Stimulated activated CD8-positive, alpha-beta memory T cell treated with anti-CD3 and anti-CD28 coated beads, Interleukin-4, amount 100 ng/mL, for 48 hours (primary cell): ENCODE measurements around the gene KHSRP.

Source experiments
- DNase-seq: peaks from one replicate; pipeline ENCODE4 v3.0.0-alpha.2; 2020

KHSRP gene, protein sequence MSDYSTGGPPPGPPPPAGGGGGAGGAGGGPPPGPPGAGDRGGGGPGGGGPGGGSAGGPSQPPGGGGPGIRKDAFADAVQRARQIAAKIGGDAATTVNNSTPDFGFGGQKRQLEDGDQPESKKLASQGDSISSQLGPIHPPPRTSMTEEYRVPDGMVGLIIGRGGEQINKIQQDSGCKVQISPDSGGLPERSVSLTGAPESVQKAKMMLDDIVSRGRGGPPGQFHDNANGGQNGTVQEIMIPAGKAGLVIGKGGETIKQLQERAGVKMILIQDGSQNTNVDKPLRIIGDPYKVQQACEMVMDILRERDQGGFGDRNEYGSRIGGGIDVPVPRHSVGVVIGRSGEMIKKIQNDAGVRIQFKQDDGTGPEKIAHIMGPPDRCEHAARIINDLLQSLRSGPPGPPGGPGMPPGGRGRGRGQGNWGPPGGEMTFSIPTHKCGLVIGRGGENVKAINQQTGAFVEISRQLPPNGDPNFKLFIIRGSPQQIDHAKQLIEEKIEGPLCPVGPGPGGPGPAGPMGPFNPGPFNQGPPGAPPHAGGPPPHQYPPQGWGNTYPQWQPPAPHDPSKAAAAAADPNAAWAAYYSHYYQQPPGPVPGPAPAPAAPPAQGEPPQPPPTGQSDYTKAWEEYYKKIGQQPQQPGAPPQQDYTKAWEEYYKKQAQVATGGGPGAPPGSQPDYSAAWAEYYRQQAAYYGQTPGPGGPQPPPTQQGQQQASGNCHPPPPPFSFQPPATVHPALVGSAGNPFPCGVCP

DNA sequence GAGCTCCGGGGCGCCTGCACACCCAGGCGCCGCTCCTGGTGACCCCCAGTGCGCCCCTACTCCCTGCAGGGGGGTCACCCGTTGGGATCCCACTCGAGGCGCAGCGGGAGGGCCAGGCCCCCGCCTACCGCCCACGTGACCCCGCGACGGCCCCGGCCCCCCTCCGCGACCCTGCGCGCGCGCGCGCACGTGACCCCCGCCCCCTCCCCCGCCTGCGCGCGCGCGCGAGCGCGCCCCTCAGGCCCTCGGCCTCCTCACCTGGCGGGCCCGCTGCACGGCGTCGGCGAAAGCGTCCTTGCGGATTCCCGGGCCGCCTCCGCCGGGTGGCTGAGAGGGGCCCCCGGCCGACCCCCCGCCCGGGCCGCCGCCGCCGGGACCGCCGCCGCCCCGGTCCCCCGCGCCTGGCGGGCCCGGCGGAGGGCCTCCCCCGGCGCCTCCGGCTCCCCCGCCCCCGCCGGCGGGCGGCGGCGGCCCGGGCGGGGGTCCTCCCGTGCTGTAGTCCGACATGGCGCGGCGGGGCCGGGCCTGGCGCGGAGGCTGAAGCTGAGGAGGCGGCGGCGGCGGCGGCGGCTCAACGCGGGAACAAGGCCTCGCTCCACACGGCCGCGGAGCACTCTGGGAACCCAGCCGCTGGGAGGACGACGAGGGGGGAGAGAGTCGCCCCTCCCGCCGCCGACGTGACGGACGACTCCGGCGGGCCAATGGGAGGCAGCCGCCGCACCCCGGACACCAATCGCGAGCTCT is at the start of gene KHSRP:
KHSRP (minus strand) TSS at position 617 of the 744 bp plus-strand sequence; CDS start at position 507, 110 bp downstream.
- peak; percentile 49 for DNase-seq

DNA sequence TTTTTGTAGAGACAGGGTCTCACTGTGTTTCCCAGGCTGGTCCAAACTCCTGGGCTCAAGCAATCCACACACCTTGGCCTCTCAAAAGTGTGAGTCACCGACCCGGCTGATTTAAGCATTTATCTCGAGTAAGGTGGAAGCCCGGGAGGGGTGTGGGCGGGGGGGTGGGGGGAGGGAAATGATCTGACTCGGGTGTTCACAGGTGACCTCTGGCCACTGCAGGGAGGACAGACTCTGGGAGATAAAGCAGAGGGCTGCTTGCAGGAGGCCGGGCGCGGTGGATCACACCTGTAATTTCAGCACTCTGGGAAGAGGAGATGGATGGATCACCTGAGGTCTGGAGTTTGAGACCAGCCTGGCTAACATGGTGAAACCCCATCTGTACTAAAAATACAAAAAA is 49.0 kb upstream of the KHSRP start:
- DNase-seq, result no peak

DNA sequence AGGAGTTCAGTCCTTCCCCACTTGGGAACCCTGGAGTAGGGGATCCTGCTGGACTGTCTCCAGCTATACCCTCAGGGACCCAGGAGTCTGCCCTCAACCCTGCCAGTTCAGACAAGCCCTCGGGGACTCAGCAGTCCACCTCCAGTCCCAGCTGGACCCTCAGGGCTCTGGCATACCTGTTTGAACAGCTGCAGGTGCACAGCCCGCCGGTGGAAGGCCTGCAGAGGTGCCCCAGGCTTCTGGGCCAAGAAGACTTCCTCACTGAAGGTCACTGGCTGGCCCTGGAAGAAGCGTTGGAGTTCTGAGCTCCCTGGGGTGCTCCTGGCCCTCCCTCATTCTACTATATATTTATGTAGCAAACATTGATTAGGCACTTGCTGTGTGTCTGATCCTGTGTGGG is 48.1 kb upstream of the KHSRP start:
- DNase-seq, result no peak

DNA sequence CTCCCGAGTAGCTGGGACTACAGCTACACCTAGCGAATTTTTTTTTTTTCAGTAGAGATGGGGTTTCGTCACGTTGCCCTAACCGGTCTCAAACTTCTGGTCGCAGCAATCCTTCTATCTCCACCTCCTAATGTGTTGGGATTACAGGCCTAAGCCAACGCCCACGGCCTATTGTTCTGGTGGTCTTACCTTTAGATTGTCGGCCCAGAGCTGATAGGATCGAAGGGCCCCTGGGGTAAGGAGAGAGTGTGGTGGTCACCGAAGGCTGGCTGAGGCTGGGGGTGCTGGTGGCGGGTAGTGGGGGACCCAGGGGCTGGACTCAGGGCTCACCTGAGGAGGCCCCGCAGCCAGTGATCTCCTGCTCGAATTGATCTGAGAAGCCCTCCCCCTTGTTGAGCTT is 46.5 kb upstream of the KHSRP start:
- DNase-seq, result no peak

DNA sequence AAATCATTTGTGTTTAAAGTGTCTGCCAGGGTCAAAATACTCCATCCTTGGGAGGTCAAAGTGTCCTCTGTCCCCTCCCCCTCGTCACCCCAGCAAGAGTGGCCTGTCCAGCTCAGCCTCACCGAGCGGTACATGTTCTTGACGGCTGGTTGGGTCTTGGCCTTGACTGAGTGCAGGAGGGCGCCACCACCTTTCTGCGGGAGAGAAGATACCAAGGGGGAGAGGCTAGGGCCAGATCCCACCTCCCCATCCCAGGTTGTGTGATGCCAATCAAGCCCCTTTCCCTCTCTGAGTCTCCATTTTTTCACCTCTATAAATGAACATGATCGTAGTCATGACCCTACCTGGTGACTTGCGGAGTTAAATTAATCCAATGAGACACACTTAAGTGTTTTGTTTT is 45.6 kb upstream of the KHSRP start:
- DNase-seq, result no peak

DNA sequence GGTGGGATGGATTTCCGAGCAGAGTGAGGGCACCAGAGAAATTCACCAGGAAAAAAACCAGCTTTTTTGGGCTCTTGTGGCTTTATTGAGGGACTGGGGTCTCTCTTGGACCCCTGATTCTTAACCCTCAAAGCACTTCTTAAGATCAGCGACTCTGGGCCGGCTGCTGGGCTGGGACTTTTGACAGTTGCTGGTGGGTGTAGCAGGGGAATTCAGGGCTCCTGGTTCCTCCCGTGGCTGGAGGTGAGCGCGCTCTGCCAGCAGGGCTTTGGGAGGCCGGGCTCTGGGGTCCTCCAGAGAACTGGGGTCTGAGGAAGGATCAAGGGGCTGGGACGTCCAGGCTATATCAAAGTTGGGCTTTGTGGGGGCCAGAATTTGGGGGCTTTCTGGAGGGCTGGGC is 42.8 kb upstream of the KHSRP start:
- no peak for DNase-seq

DNA sequence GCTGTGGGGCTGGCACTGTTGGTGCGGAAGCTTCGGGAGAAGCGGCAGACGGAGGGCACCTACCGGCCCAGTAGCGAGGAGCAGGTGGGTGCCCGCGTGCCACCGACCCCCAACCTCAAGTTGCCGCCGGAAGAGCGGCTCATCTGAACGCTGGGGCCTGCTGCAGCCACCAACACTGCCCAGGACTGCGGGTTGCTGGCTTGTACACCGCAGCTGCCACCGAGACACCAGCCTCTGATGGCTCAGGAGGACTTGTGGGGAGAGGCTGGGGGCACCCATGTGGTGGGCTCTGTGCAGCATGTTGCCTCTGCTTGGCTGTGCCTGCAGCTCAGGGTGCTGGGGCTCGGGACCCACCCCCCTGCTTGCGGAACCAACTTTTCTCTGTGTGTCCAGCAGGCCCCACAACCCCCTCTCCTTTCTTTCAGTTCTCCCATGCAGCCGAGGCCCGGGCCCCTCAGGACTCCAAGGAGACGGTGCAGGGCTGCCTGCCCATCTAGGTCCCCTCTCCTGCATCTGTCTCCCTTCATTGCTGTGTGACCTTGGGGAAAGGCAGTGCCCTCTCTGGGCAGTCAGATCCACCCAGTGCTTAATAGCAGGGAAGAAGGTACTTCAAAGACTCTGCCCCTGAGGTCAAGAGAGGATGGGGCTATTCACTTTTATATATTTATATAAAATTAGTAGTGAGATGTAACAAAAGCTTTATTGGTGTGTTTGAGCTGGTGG is 42.1 kb upstream of the KHSRP start:
- DNase-seq, result no peak

DNA sequence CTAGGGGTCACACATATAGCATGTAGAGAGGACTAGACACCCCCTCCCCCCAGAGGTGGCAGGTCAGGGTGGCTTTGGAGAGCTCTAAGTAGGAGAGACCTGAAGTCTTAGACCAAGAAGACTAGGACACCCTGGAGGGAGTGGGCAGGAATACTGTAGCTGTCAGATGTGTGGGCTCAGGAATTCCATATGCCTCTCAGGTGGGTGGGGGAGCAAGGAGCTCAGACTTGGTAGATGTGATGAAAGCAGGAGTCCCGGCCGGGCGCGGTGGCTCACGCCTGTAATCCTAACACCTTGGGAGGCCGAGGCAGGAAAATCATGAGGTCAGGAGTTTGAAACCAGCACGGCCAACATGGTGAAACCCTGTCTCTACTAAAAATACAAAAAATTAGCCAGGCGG is 41.1 kb upstream of the KHSRP start:
- DNase-seq, result no peak

DNA sequence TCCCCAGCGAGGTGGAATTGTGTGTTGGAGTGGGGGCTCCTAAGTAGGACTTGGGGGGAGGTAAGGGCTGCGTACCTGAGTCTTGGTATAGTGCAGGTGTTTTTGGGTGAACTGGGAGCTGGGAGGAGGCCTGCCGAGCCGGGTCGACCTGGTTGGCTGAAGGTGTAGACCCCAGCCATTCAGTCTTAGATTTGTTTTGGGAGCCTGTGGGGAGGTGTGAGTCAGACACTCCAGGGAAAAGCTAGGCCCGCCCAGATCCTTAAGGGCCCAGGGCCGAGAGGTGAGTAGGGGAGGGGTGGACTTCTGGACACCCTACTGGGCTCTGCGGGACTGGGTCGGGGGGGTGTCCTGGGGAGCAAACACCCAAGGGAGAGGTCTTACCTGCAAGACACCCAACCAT is 40.4 kb upstream of the KHSRP start:
- no peak for DNase-seq

DNA sequence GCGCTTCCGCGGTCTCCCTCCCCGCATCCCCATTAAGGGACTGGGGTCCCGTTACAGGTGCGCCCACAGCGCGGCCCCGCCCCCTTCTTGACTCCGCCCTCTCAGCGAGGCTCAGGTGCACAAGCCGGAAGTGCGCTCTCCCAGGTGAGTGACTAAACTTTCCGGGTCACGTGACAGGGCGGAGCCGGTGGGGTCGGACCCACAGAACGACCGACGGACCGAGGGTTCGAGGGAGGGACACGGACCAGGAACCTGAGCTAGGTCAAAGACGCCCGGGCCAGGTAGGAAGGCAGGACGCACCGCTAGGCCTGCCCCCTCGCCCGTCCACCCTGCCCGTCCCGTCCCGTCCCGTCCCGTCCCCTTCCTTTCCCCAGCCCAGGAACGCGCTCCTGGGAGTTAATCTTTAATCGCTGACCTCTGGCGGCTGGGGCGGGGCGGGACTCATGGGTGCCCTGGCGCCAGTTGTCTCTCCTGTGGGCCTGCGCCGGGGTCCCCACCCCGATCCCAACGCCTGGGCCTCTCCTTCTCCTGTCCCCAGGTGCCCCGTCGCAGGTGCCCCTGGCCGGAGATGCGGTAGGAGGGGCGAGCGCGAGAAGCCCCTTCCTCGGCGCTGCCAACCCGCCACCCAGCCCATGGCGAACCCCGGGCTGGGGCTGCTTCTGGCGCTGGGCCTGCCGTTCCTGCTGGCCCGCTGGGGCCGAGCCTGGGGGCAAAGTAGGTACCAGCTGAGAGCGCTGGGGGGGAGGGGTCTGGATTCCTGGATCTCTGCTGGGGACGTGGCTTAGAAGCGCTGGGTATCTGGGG is 39.7 kb upstream of the KHSRP start, which contains the start of gene CRB3:
CRB3 (plus strand) TSS at position 202 of the 804 bp plus-strand sequence; CDS start at position 633, 431 bp downstream.
- peak; percentile 50 for DNase-seq

DNA sequence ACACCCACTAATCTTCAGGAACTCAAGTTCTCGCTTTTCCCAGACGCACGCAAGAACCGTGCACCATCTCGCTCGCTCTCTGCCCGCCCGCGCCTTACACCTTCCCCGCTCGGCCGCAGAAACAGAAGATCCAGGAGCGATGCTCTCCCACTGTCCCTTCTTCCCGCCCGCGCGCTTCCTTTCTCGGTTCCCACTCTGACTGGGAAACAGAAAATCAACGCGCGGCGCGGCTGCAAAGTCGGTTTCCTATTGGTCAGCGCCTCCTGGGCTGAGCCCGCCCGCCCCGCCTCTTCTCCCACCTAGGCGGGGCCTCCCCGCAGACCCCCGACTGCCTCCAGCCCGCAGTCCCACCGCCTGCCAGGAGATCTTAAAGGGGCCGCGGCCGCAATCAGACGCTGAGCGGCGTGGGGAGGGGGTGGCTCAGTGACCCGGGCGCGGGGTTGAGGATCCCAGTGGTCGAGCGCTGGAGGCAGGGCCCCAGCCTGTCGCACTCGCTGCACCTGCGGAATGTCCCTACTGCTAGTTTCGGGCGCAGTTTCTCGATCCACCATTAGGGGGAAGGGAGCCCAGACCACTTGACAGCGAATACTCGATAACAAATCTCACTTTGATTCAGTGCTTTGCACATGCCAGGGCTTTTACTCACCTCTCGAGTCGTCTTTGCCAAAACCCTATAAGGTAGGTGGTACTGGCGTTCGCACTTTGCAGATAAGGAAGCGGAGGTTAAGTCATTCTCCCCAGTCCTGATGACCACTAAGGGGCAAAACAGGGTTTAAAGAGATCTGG is 35.7 kb upstream of the KHSRP start:
- peak; percentile 98 for DNase-seq

DNA sequence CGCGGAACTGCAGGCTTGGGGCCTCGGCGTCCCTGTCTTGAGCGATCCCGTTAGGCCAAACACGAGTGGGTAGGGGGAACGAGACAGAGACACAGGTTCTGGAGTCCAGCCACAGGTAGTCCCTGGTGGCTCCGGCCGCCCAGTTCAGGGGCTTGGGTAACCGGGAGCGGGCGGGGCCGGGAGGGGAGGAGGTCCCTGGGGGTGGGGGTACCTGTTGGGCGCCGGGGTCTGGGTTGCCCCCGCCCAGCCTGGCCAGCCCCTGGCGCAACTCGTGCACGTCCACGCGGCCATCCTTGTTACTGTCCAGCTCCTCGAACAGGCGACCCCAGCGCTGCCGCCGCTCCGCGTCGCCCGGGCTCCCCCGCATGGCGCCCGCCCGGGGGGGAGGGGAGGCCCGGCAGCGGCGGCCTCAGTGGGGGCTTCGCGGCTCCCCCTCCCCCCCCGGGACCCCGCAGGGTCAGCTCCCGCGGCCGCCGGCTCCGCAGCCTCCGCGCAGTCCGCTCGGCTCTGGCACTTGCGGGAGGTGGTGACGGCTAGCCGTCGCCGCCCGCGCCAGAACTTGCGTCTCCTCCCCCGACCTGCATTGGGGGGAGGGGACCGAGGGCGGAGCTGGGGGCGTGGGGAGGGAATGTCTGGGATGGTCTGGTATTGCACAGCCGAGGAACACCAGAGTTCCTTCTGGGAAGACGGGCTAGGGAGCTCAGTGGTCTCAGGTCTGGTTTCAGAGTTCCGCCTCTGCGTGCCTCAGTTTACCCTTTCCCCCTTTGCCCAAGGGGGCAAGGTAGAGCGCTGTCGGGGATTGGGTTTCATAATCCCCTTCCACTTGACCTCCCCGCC is 34.9 kb upstream of the KHSRP start, which contains the start of gene SLC25A23:
SLC25A23 (minus strand) TSS at position 531 of the 837 bp plus-strand sequence; CDS start at position 367, 164 bp downstream.
- DNase-seq, result peak; percentile 76

DNA sequence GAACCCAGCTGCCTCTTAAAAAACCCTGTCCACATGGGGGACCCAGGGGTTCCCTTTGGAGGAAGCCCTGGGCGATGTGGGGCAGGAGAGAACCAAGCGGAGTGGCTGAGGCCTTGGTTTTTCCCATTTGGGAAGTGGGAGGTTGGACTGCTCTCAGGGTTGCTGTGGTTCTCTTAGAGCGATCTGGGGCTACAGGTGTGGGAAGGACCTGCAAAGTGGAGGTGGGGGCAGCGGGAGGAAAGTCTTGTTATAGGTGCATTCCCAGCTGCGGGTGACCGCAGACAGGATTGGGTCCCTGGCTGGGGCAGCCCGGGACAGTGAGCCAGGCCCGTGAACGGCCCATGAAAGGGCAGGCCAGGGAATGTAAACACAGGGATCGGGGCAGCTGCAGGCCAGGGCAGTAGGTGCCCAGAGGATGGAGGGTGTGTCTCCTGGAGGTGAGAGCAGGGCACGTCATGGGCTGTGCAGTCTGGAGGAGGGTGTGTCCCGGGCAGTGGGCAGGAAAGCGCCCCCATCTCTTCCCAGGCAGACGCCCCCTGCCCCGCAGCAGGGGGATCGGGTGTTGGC is 34.2 kb upstream of the KHSRP start:
- DNase-seq, result no peak

DNA sequence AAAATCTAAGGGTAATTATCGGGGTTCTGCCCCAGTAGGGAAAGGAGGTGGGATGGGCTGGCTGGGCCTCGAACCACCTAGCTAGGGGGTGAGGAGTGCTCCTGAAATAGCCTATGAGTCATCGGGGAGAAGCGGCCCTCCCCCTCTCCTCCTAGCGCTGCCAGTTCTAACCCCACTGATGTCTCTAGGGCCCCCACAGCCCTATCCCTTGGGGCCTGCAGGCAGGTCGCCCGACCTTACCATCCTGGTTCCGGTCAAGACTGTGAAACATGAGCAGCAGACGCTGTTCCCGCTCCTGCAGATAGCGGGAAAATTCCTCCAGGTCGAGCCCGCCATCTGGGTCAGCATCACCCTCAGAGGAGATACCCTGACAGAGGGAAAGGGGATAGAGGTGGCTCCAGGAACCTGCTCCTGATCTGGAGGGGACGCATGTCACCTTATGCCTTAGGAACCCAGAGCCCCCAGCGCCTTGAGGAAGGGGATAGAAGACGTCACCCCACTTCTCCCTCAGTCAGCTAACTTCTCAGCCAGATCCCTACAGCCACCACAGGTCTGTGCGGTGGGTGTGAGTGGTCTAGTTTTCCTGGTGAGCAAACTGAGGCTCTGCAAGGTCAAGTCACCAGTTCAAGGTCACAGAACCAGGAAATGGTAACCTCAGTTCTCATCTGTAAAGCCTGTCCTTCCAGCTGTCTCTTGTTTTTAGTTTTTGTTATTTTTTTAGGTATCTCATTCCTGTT is 33.5 kb upstream of the KHSRP start:
- no peak for DNase-seq

DNA sequence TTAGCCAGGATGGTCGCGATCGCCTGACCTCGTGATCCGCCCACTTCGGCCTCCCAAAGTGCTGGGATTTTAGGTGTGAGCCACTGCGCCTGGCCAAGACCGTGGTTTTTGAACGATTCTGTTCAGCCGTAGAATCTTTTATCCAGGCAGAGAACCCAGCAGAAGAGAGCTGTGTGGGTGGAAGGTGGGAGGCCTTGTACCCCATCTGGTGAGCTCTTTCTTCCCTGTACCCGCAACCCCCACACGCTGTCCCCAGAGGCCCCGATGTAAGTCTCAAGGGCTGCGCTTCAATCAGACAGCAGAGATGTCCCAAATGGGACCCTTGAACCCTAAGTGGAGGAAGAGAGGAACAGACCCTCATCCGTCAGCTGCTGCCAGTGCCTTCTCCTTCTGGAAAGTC is 31.3 kb upstream of the KHSRP start:
- no peak for DNase-seq

DNA sequence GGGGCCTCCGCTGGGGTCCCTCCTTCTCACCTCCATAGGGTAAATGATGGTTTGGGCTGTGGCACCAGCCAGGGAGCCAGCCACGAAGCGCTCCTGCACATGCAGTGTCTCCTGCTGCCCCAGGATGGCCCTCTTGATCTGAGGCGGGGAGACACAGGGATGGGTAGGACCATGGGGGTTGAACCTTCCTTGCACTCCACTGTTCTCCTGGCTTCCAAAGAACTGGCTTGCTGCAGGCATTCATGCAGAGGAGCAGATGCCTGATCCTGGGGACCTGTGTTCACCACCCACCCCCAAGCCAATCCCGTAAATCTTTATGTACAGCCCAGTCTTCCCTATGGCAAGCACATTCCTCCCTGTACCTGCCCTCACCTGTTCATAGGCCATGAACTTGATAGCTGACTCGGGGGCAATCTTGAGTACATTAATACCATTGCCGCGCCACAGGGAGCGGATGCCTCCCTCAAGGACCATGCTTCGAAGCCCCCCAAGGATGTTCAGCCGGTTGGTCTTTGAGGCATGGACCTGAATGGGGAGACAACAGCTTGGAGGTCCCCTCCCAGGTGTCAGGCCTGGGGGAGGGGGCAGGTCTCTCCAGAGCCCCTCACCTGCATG is 29.4 kb upstream of the KHSRP start:
- DNase-seq, result no peak

DNA sequence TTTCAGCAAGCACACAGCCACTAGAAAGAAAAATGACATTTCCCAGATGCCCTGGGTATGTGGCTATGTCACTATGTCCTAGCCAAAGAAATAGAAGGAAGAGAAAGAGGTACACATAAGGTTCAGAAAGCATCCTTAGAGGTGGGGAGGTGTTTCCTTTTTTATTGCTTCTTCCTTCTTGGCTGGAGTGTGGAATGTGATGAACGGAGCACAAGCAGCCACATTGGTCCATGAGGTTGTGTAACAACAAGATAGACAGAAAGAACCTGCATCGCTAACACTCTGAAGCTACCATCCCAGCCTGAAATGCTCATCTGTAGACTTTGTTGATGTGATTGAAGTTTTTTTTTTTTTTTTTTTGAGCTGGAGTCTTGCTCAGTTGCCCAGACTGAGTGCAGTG is 28.3 kb upstream of the KHSRP start:
- no peak for DNase-seq

DNA sequence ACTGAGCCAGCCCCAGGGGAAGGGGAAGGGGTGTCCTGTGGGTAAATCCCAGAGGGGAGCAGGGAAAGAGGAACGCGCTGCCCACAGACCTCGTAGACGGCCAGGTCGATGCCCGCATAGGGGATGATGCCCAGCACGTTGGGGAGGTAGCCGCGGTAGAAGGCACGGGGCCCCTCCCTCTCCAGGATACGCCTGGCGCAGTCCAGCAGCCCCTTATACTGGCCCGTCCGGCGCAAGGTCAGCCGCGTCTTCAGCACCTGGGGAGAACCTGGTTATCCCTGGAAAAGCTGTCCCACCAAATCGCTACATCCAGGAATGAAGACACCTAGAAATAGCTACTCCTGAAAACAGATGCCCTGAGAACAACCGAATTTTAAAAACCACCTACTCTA is 27.6 kb upstream of the KHSRP start:
- DNase-seq, result no peak
